HepG2 (cell line): Measurements from ENCODE around the gene HERPUD2. TPM values are rescaled to one million over a fixed set of nuclear protein-coding genes. Genes with fewer than 3 reads are reported as not detected.
A peak's percentile ranks its signal among the peaks of the same experiment; 100 is the strongest.

Experiments used
- CCAR2 ChIP-seq: fragments of 200-400 bp; formaldehyde crosslinking; optimal IDR thresholded peaks from 2 replicates; pipeline ENCODE3; 2018; ENCODE audit warnings: low read depth, mild to moderate bottlenecking, low read length, moderate library complexity
- ETV5 ChIP-seq: IDR thresholded peaks from 2 replicates; pipeline ENCODE4 v1.6.1; 2018; ENCODE audit warnings: missing biosample characterization, missing genetic modification reagents, inconsistent platforms, borderline replicate concordance
- MED8 ChIP-seq: sonication (generic); formaldehyde crosslinking; IDR thresholded peaks from 2 replicates; pipeline ENCODE4 v1.8.1; 2023; ENCODE audit warnings: mild to moderate bottlenecking, missing genetic modification reagents; ENCODE audit not compliant: insufficient replicate concordance
- NFE2 ChIP-seq: sonication (generic); formaldehyde crosslinking; IDR thresholded peaks from 2 replicates; pipeline ENCODE4 v1.4.0; 2020; ENCODE audit warnings: missing genetic modification reagents
- PHF5A ChIP-seq: IDR thresholded peaks from one replicate; pipeline ENCODE4 v1.6.1; 2018; ENCODE audit warnings: low read depth, missing genetic modification reagents; ENCODE audit not compliant: unreplicated experiment
- REPIN1 ChIP-seq: sonication (generic); formaldehyde crosslinking; IDR thresholded peaks from 2 replicates; pipeline ENCODE4 v1.8.0; 2022; ENCODE audit warnings: missing genetic modification reagents, low read depth, mild to moderate bottlenecking, borderline replicate concordance
- TCF7L2 ChIP-seq: IDR thresholded peaks from 2 replicates; pipeline ENCODE4 v1.6.1; 2011; ENCODE audit warnings: mild to moderate bottlenecking, low read depth, low read length, moderate library complexity
- YEATS4 ChIP-seq: sonication (generic); formaldehyde crosslinking; IDR thresholded peaks from 2 replicates; pipeline ENCODE4 v1.4.0; 2020; ENCODE audit warnings: missing genetic modification reagents, borderline replicate concordance
- ZBTB38 ChIP-seq: sonication (generic); formaldehyde crosslinking; IDR thresholded peaks from 2 replicates; pipeline ENCODE4 v1.5.1; 2020; ENCODE audit warnings: mild to moderate bottlenecking, missing genetic modification reagents
- ZBTB44 ChIP-seq: sonication (generic); formaldehyde crosslinking; IDR thresholded peaks from 2 replicates; pipeline ENCODE4 v1.4.0; 2020; ENCODE audit warnings: missing genetic modification reagents
- ZNF18 ChIP-seq: sonication (generic); formaldehyde crosslinking; IDR thresholded peaks from 2 replicates; pipeline ENCODE4 v1.8.0; 2022; ENCODE audit warnings: mild to moderate bottlenecking, missing genetic modification reagents; ENCODE audit not compliant: insufficient replicate concordance
- ZNF256 ChIP-seq: sonication (generic); formaldehyde crosslinking; conservative IDR thresholded peaks from 2 replicates; pipeline ENCODE4 v1.4.0; 2020; ENCODE audit warnings: missing genetic modification reagents
- ZNF296 ChIP-seq: sonication (generic); formaldehyde crosslinking; conservative IDR thresholded peaks from 2 replicates; pipeline ENCODE4 v1.5.0; 2020; ENCODE audit warnings: mild to moderate bottlenecking, missing genetic modification reagents
- ZNF781 ChIP-seq: sonication (generic); formaldehyde crosslinking; IDR thresholded peaks from 2 replicates; pipeline ENCODE4 v1.5.1; 2020; ENCODE audit warnings: borderline replicate concordance, mild to moderate bottlenecking, missing genetic modification reagents; ENCODE audit errors: not compliant biosample characterization
- polyA plus RNA-seq, 8 experiments: library from polyadenylated mRNA; depleted of rRNA in 3 of 8; stranded (reverse) in 7 of 8; unstranded in 1 of 8; fragments of >200 nt; fragmentation: Illumina TruSeq in 4 of 8; extraction: Trizol in 4 of 8; gene quantifications; 2 replicates each; pipeline versions ENCODE4 v1.2.1 to v1.2.3, GENCODE V29; 2011 to 2016; ENCODE audit warnings: low read depth in 4 of 8, missing spikeins in 1 of 8, mixed read lengths in 1 of 8; ENCODE audit not compliant: insufficient read depth in 1 of 8
- total RNA-seq, 5 experiments: library from RNA; depleted of rRNA; stranded (reverse); fragments of >200 nt; fragmentation: Illumina TruSeq; extraction: Trizol; gene quantifications; 2 replicates each; pipeline ENCODE4 v1.2.3, GENCODE V29; 2016; ENCODE audit warnings: low read depth in 1 of 5
- TF ChIP-seq, protein P1 (sequence below): sonication (generic); formaldehyde crosslinking; IDR thresholded peaks from one replicate; pipeline ENCODE4 v1.5.1; 2020; ENCODE audit warnings: mild to moderate bottlenecking, missing genetic modification reagents; ENCODE audit errors: not compliant biosample characterization

The HERPUD2 gene
- total and polyA plus RNA-seq, 2 of the 13 experiments (the other 11 are each of a cell fraction or from before 2014, with no cell fraction given), result 10.7 to 38.6 TPM

GRCh38 chr7:35694784-35695472, at the start of gene HERPUD2 (continued):
- TF ChIP-seq ZNF296 (CRISPR knock-in tag) (no peak), TCF7L2 (no peak), ZNF256 (peak; percentile 31; the same call in 1 of the 2 replicates), ZNF18 (CRISPR knock-in tag) (peak; percentile 76), MED8 (CRISPR knock-in tag) (no peak), ZNF781 (CRISPR knock-in tag) (no peak), NFE2 (CRISPR knock-in tag) (no peak), ZBTB44 (CRISPR knock-in tag) (0 out of 2 replicates have a peak, but pooled peaks have one; percentile 4), PHF5A (CRISPR knock-in tag) (no peak), ZBTB38 (peak; percentile 50), ETV5 (CRISPR knock-in tag) (peak; percentile 67; the same call in 1 of the 2 replicates), CCAR2 (no peak), REPIN1 (CRISPR knock-in tag) (peak; percentile 89), YEATS4 (CRISPR knock-in tag) (peak; percentile 79)
- TF ChIP-seq, protein P1, sequence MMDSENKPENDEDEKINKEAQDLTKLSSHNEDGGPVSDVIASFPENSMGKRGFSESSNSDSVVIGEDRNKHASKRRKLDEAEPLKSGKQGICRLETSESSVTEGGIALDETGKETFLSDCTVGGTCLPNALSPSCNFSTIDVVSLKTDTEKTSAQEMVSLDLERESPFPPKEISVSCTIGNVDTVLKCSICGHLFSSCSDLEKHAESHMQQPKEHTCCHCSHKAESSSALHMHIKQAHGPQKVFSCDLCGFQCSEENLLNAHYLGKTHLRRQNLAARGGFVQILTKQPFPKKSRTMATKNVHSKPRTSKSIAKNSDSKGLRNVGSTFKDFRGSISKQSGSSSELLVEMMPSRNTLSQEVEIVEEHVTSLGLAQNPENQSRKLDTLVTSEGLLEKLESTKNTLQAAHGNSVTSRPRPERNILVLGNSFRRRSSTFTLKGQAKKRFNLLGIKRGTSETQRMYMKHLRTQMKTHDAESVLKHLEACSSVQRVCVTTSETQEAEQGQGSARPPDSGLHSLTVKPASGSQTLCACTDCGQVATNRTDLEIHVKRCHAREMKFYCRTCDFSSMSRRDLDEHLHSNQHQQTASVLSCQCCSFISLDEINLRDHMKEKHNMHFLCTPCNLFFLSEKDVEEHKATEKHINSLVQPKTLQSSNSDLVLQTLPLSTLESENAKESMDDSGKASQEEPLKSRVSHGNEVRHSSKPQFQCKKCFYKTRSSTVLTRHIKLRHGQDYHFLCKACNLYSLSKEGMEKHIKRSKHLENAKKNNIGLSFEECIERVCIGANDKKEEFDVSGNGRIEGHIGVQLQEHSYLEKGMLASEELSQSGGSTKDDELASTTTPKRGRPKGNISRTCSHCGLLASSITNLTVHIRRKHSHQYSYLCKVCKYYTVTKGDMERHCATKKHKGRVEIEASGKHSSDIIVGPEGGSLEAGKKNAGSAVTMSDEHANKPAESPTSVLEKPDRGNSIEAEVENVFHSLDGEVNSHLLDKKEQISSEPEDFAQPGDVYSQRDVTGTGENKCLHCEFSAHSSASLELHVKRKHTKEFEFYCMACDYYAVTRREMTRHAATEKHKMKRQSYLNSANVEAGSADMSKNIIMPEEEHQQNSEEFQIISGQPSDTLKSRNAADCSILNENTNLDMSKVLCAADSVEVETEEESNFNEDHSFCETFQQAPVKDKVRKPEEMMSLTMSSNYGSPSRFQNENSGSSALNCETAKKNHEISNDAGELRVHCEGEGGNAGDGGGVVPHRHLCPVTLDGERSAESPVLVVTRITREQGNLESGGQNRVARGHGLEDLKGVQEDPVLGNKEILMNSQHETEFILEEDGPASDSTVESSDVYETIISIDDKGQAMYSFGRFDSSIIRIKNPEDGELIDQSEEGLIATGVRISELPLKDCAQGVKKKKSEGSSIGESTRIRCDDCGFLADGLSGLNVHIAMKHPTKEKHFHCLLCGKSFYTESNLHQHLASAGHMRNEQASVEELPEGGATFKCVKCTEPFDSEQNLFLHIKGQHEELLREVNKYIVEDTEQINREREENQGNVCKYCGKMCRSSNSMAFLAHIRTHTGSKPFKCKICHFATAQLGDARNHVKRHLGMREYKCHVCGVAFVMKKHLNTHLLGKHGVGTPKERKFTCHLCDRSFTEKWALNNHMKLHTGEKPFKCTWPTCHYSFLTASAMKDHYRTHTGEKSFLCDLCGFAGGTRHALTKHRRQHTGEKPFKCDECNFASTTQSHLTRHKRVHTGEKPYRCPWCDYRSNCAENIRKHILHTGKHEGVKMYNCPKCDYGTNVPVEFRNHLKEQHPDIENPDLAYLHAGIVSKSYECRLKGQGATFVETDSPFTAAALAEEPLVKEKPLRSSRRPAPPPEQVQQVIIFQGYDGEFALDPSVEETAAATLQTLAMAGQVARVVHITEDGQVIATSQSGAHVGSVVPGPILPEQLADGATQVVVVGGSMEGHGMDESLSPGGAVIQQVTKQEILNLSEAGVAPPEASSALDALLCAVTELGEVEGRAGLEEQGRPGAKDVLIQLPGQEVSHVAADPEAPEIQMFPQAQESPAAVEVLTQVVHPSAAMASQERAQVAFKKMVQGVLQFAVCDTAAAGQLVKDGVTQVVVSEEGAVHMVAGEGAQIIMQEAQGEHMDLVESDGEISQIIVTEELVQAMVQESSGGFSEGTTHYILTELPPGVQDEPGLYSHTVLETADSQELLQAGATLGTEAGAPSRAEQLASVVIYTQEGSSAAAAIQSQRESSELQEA (CRISPR knock-in tag), result peak; percentile 94
